Smooth muscle cell (in vitro differentiated cells): ENCODE results near the gene TRMO. TPM values are rescaled to one million over a fixed set of nuclear protein-coding genes. Genes with fewer than 3 reads are reported as not detected.

Experiments
- DNase-seq: peaks from one replicate; lab custom pipeline; 2025; ENCODE audit not compliant: unreplicated experiment; lab: John Stamatoyannopoulos, UW
- H2AFZ ChIP-seq: fragments of 200-600 bp; sonication (generic); 2 replicates; pipeline ENCODE4 v1.6.0; 2016; ENCODE audit warnings: antibody characterized with exemption, low read depth, mild to moderate bottlenecking
- H3F3A ChIP-seq: fragments of 200-600 bp; sonication (generic); 2 replicates; pipeline ENCODE4 v1.6.0; 2017; ENCODE audit warnings: antibody characterized with exemption, low read depth
- H3K27ac ChIP-seq: fragments of 200-600 bp; sonication (generic); 2 replicates; pipeline ENCODE4 v1.5.1; 2016; ENCODE audit warnings: low read depth, mild to moderate bottlenecking
- H3K27me3 ChIP-seq: fragments of 200-600 bp; sonication (generic); 2 replicates; pipeline ENCODE4 v1.6.1; 2016; ENCODE audit warnings: low read depth, mild to moderate bottlenecking
- H3K36me3 ChIP-seq: fragments of 200-600 bp; sonication (generic); 2 replicates; pipeline ENCODE4 v1.5.1; 2016; ENCODE audit warnings: low read depth
- H3K4me1 ChIP-seq: fragments of 200-600 bp; sonication (generic); 2 replicates; pipeline ENCODE4 v1.5.1; 2016; ENCODE audit warnings: low read depth
- H3K4me2 ChIP-seq: fragments of 200-600 bp; sonication (generic); 2 replicates; pipeline ENCODE4 v1.6.0; 2016; ENCODE audit warnings: mild to moderate bottlenecking
- H3K4me3 ChIP-seq: fragments of 200-600 bp; sonication (generic); 2 replicates; pipeline ENCODE4 v1.5.1; 2016; ENCODE audit warnings: mild to moderate bottlenecking
- H3K79me2 ChIP-seq: fragments of 200-600 bp; sonication (generic); 2 replicates; pipeline ENCODE4 v1.6.0; 2016; ENCODE audit warnings: low read depth, mild to moderate bottlenecking
- H3K9ac ChIP-seq: fragments of 200-600 bp; sonication (generic); 2 replicates; pipeline ENCODE4 v1.6.0; 2016; ENCODE audit warnings: low read depth
- H3K9me3 ChIP-seq: fragments of 200-600 bp; sonication (generic); replicated peaks from 2 replicates; pipeline ENCODE4 v1.5.1; 2016; ENCODE audit warnings: low read depth
- H4K20me1 ChIP-seq: fragments of 200-600 bp; sonication (generic); 2 replicates; pipeline ENCODE4 v1.6.0; 2016; ENCODE audit warnings: low read depth
- CTCF ChIP-seq: fragments of 200-600 bp; sonication (generic); IDR thresholded peaks from 2 replicates; pipeline ENCODE4 v1.5.1; 2017; ENCODE audit warnings: borderline replicate concordance, mild to moderate bottlenecking, antibody characterized with exemption; ENCODE audit not compliant: insufficient read depth, poor library complexity, severe bottlenecking
- WGBS: methylation state at CpG from one replicate; pipeline ENCODE4 v1.1.7; 2016; ENCODE audit warnings: low lambda C conversion rate; 5-methylcytosine and 5-hydroxymethylcytosine counted together
- polyA plus RNA-seq: library from polyadenylated mRNA; unstranded; fragments of >200 nt; fragmentation: Nextera tagmentation; extraction: Ambion mirVana; gene quantifications from 2 replicates; pipeline ENCODE4 v1.2.1, GENCODE V29; 2016
- total RNA-seq: library from RNA; depleted of rRNA; stranded (reverse); fragments of >200 nt; gene quantifications from 2 replicates; pipeline ENCODE4 v1.2.3, GENCODE V29; 2014

Gene TRMO
- total and polyA plus RNA-seq, 2 experiments from 2014 or later, result 5.8 to 8.1 TPM

GRCh38 chr9:97868859-97869258 lies 53.4 kb downstream of the TRMO start:
- no peaks in the 10 kb centered on the region for H3K4me1 ChIP-seq
- 74% methylated on average over 3 of the region's 3 CpGs for WGBS
- no peak for DNase-seq
- no peak overlapping the region for H3K4me2 ChIP-seq
- TF ChIP-seq CTCF, result no peak
- no peaks in the 10 kb centered on the region for H3K36me3 ChIP-seq
- H3K79me2 ChIP-seq, result no peaks in the 10 kb centered on the region
- H2AFZ ChIP-seq, result no peak overlapping the region
- H3K9me3 ChIP-seq, result peaks cover 2% of the 10 kb centered on the region
- no peaks in the 10 kb centered on the region for H3F3A ChIP-seq
- no peaks in the 10 kb centered on the region for H4K20me1 ChIP-seq
- no peak overlapping the region for H3K27ac ChIP-seq
- H3K27me3 ChIP-seq, result peaks cover 12% of the 10 kb centered on the region
- no peak overlapping the region for H3K9ac ChIP-seq
- no peak overlapping the region for H3K4me3 ChIP-seq

GRCh38 chr9:97866848-97867247 lies 55.5 kb downstream of the TRMO start:
- Histone ChIP-seq H3K4me3 (no peak overlapping the region), H3K4me1 (no peaks in the 10 kb centered on the region), H3K9me3 (peaks cover 2% of the 10 kb centered on the region), H3K27me3 (peaks cover 28% of the 10 kb centered on the region), H2AFZ (no peak overlapping the region), H3K4me2 (no peak overlapping the region), H3K27ac (no peak overlapping the region), H3K36me3 (no peaks in the 10 kb centered on the region), H3K79me2 (no peaks in the 10 kb centered on the region), H4K20me1 (no peaks in the 10 kb centered on the region), H3K9ac (no peak overlapping the region), H3F3A (no peaks in the 10 kb centered on the region)
- no peak for TF ChIP-seq CTCF
- no peak for DNase-seq

GRCh38 chr9:97866300-97866699 lies 56.0 kb downstream of the TRMO start:
- H3K36me3 ChIP-seq, result no peaks in the 10 kb centered on the region
- no peaks in the 10 kb centered on the region for H3K4me1 ChIP-seq
- H3K79me2 ChIP-seq, result no peaks in the 10 kb centered on the region
- H3K9me3 ChIP-seq, result peaks cover 2% of the 10 kb centered on the region
- no peak overlapping the region for H3K27ac ChIP-seq
- H3K9ac ChIP-seq, result no peak overlapping the region
- H2AFZ ChIP-seq, result no peak overlapping the region
- H3K4me3 ChIP-seq, result no peak overlapping the region
- no peaks in the 10 kb centered on the region for H4K20me1 ChIP-seq
- no peak for DNase-seq
- no peak overlapping the region for H3K4me2 ChIP-seq
- no peaks in the 10 kb centered on the region for H3F3A ChIP-seq
- no peak for TF ChIP-seq CTCF
- 95% methylated on average over 1 of the region's 1 CpG for WGBS
- peaks cover 34% of the 10 kb centered on the region for H3K27me3 ChIP-seq

GRCh38 chr9:97864396-97864795 lies 57.9 kb downstream of the TRMO start:
- Histone ChIP-seq H2AFZ (no peak overlapping the region), H3K27ac (no peak overlapping the region), H3F3A (no peaks in the 10 kb centered on the region), H3K9me3 (peaks cover 2% of the 10 kb centered on the region), H3K9ac (no peak overlapping the region), H3K36me3 (no peaks in the 10 kb centered on the region), H3K79me2 (no peaks in the 10 kb centered on the region), H4K20me1 (no peaks in the 10 kb centered on the region), H3K4me3 (no peak overlapping the region), H3K4me2 (no peak overlapping the region), H3K27me3 (peaks cover 53% of the 10 kb centered on the region), H3K4me1 (no peaks in the 10 kb centered on the region)
- DNase-seq, result no peak
- WGBS, result 76% methylated on average over 1 of the region's 1 CpG
- no peak for TF ChIP-seq CTCF
